WERI-Rb-1 (cell line): ENCODE results near the gene ASCC1.
A peak's percentile ranks its signal among the peaks of the same experiment; 100 is the strongest.

ENCODE experiments used
- DNase-seq: peaks from one replicate; pipeline ENCODE4 v3.0.0-alpha.2; 2020
- H3K27ac ChIP-seq: fragments of 250-450 bp; sonication (Bioruptor Pico); 2 replicates; pipeline ENCODE4 v1.5.1; 2020; ENCODE audit warnings: mild to moderate bottlenecking, moderate library complexity
- H3K27me3 ChIP-seq: fragments of 250-450 bp; sonication (Bioruptor Pico); 2 replicates; pipeline ENCODE4 v1.5.1; 2021; ENCODE audit warnings: mild to moderate bottlenecking, low read depth, moderate library complexity; ENCODE audit not compliant: insufficient read depth, severe bottlenecking
- H3K36me3 ChIP-seq: fragments of 250-450 bp; sonication (Bioruptor Pico); 2 replicates; pipeline ENCODE4 v1.5.1; 2020; ENCODE audit warnings: mild to moderate bottlenecking, moderate library complexity
- H3K4me3 ChIP-seq: 2 replicates; pipeline ENCODE4 v1.5.1; 2011; ENCODE audit warnings: low read depth, mild to moderate bottlenecking, control low read depth, low read length
- H3K9me3 ChIP-seq: fragments of 250-450 bp; sonication (Bioruptor Pico); 2 replicates; pipeline ENCODE4 v1.5.1; 2021; ENCODE audit warnings: mild to moderate bottlenecking, moderate library complexity; ENCODE audit not compliant: severe bottlenecking
- TF ChIP-seq, protein P1 (sequence below): IDR thresholded peaks from 2 replicates; pipeline ENCODE4 v1.5.1; 2011; ENCODE audit warnings: low read depth, mild to moderate bottlenecking, control low read depth, inconsistent platforms, low read length

ASCC1 gene, protein sequence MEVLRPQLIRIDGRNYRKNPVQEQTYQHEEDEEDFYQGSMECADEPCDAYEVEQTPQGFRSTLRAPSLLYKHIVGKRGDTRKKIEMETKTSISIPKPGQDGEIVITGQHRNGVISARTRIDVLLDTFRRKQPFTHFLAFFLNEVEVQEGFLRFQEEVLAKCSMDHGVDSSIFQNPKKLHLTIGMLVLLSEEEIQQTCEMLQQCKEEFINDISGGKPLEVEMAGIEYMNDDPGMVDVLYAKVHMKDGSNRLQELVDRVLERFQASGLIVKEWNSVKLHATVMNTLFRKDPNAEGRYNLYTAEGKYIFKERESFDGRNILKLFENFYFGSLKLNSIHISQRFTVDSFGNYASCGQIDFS

DNA sequence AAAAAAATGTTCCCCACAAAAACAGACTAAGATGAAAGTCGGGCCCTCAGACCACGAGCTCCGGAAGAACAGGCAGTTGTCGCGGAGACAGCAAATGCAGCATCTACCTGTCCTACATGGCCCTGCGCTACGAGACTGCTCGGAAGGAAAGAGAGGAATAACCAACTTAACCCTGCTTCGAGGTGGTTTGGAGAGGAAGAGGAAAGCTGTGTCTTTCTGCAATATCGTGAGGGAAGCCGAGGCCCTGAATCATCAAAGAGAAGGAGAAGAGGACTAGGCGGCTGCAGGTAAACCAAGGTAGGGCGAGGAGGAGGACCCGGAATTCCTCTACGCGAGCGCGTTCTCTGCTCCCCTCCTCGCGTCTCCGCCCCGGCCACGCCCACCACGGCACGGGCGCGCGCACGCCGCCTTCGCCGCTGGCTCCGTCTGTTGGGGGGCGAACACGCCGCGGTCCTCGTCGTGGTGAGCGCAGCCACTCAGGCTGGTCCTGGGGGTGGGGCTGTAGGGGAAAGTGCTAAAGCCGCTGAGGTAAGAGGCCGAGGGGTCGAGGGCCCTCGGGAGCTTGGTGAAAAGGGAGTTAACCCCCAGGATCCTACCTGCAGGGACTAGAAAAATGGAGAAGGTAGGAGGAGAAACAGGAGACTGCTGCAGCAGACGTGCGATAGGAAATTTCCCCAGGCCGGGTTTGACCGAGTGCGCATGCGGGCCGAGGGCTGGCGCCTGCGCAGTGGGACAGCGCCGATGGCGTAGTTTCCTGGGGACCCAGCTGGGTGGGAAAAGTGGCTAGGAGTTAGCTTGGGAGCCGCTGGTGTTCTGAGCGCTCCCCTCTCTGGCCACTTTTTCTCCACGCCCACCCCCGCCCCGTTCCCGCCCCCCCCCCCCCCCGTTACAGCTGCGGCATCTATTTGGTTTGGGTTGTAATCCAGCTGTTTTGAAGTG is at the start of gene ASCC1, which contains the start of gene ANAPC16:
Gene ASCC1 (minus strand): TSS at position 666 of the 939 bp plus-strand sequence. CDS start 2,978 bp downstream, outside the sequence.
Gene ANAPC16 (plus strand): TSS at position 402 of the 939 bp plus-strand sequence. CDS start 7,903 bp downstream, outside the sequence.
- H3K9me3 ChIP-seq: no peaks in the 10 kb centered on the region
- peaks cover 21% of the 10 kb centered on the region for H3K36me3 ChIP-seq
- no peaks in the 10 kb centered on the region for H3K27me3 ChIP-seq
- peak; percentile 93 for DNase-seq
- peak within 1 kb of the TSS; percentile 85 for H3K4me3 ChIP-seq
- TF ChIP-seq, protein P1, sequence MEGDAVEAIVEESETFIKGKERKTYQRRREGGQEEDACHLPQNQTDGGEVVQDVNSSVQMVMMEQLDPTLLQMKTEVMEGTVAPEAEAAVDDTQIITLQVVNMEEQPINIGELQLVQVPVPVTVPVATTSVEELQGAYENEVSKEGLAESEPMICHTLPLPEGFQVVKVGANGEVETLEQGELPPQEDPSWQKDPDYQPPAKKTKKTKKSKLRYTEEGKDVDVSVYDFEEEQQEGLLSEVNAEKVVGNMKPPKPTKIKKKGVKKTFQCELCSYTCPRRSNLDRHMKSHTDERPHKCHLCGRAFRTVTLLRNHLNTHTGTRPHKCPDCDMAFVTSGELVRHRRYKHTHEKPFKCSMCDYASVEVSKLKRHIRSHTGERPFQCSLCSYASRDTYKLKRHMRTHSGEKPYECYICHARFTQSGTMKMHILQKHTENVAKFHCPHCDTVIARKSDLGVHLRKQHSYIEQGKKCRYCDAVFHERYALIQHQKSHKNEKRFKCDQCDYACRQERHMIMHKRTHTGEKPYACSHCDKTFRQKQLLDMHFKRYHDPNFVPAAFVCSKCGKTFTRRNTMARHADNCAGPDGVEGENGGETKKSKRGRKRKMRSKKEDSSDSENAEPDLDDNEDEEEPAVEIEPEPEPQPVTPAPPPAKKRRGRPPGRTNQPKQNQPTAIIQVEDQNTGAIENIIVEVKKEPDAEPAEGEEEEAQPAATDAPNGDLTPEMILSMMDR: no peak
- H3K27ac ChIP-seq: peak within 1 kb of the TSS; percentile 97

DNA sequence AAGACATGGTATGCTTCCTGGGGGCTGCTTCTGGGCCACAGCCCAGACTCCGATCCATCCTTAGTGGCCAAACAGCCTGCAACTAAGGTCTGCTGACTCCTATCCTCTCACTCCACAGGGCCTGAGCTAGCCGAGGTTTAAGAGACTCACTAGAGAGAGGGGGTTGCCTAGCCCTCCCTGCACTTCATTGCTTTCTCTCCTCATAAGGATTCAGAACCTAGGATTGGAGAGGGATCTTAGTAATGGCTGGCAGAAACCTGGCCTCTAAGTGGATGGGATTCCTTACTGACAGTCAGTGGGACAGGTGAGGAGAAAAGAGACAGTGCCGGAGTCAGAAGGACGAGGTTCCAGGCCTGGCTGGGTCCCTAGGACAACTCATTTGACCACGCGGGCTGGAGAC is 49.4 kb upstream of the ASCC1 start:
- TF ChIP-seq, protein P1: no peak
- no peak overlapping the region for H3K27ac ChIP-seq
- H3K27me3 ChIP-seq: no peaks in the 10 kb centered on the region

DNA sequence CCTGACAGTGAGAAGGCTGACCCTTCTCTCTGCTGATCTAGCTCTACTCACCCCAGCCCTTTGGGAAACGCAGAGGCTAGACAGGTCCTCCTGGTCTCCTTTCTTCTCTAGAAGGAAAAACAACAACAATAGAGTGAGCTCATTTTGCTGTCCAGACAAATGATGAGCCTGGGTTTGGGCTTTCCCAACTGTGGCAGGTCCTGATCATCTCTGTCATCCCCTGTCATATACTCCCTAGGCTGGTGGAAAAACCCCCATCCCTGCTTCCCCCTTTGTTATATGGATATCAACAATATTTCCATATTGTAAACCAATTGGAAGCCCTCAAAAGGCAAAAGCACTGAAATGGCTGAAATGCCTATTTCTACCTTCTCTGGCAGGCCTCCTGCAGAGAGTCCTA is 48.5 kb upstream of the ASCC1 start:
- H3K36me3 ChIP-seq: no peaks in the 10 kb centered on the region
- no peak overlapping the region for H3K27ac ChIP-seq
- TF ChIP-seq, protein P1: no peak
- no peak for DNase-seq
- no peak overlapping the region for H3K4me3 ChIP-seq
- peaks cover 2% of the 10 kb centered on the region for H3K9me3 ChIP-seq
- H3K27me3 ChIP-seq: no peaks in the 10 kb centered on the region

More for the DNA sequence above, 49.4 kb upstream of the ASCC1 start:
- H3K36me3 ChIP-seq: no peaks in the 10 kb centered on the region
- DNase-seq: no peak
- no peak overlapping the region for H3K4me3 ChIP-seq
- peaks cover 2% of the 10 kb centered on the region for H3K9me3 ChIP-seq

DNA sequence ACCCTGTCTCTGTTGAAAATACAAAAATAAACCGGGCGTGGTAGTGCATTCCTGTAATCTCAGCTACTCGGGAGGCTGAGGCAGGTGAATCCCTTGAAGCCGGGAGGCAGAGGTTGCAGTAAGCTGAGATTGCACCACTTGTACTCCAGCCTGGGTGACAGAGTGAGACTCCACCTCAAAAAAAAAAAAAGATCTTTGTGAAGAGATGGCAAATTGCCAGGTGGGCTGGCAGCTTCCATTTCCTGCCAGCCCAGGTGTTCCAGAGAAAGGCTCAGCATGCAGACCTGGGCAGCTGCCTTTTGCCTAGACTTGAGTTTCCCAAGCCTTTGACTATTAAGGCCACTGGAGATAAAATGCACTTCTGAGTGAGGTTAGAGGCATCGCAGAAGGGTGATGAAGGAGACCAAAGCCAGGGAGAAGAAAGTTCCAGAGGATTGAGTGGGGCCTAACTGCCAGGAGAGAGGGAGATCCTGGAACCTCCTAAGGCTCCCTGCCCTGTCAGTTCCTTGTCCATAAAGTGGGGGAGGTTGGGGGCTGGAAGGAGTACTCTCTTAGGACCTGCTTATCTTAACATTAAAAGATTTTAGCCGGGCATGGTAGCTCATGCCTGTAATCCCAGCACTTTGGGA is 47.7 kb upstream of the ASCC1 start:
- DNase-seq: no peak
- peaks cover 2% of the 10 kb centered on the region for H3K9me3 ChIP-seq
- H3K4me3 ChIP-seq: no peak overlapping the region
- TF ChIP-seq, protein P1: no peak
- H3K27ac ChIP-seq: no peak overlapping the region
- H3K27me3 ChIP-seq: no peaks in the 10 kb centered on the region
- H3K36me3 ChIP-seq: no peaks in the 10 kb centered on the region

DNA sequence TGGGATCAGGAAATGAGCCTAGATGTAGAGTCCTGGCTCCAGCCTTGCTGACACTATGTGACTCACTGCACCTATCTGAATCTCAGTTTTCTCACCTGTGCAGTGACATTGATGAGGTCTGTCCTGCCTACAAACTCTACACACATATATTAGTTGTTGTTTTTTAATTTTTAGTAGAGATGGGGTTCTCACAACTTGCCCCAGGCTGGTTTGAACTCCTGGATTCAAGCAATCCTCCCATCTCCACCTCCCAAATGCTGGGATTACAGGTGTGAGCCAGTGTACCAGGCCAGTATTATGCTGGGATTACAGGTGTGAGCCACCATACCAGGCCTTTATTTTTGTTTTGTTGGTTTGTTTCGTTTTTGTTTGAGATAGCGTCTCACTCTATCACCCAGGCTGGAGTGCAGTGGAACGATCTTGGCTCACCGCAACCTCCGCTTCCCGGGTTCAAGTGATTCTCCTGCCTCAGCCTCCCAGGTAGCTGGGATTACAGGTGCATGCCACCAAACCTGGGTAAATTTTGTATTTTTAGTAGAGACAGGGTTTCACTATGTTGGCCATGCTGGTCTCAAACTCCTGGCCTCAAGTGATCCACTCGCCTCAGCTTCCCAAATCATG is 45.8 kb upstream of the ASCC1 start:
- peaks cover 2% of the 10 kb centered on the region for H3K9me3 ChIP-seq
- no peaks in the 10 kb centered on the region for H3K27me3 ChIP-seq
- no peaks in the 10 kb centered on the region for H3K36me3 ChIP-seq
- H3K4me3 ChIP-seq: peak overlapping the region; percentile 49
- peak overlapping the region; percentile 84 for H3K27ac ChIP-seq
- TF ChIP-seq, protein P1: no peak
- no peak for DNase-seq
